IMR-90 (cell line): ENCODE data around the gene EPHB1. TPM values are rescaled to one million over a fixed set of nuclear protein-coding genes. Genes with fewer than 3 reads are reported as not detected.

ENCODE experiments used
- ATAC-seq: fragments of 200-7000 bp; cut with Tn5 transposase; 2 replicates; pipeline ENCODE4 v1.9.1; 2020; ENCODE audit warnings: low read depth, mild to moderate bottlenecking, moderate library complexity
- BruUV-seq: library from RNA; stranded (reverse); fragments of 400-500 nt; replicated peaks from 2 replicates; lab custom pipeline; 2021; lab: Mats Ljungman, UMichigan
- CTCF ChIA-PET: fragments of 300-600 bp; formaldehyde crosslinking; extraction: SDS; loops from one replicate; lab custom pipeline; 2021; ENCODE audit warnings: antibody characterized with exemption; lab: Yijun Ruan, JAX
- POLR2A ChIA-PET: fragments of 300-600 bp; sonication (Branson Sonifier 250); formaldehyde crosslinking; loops from one replicate; lab custom pipeline; 2022; ENCODE audit warnings: antibody characterized with exemption; ENCODE audit not compliant: unreplicated experiment; lab: Charles Lee
- DNase-seq: peaks from one replicate; pipeline ENCODE4 v3.0.0; 2013
- H2AFZ ChIP-seq: replicated peaks from 2 replicates; pipeline ENCODE3; 2013; ENCODE audit warnings: low read length, mild to moderate bottlenecking; ENCODE audit not compliant: poor library complexity
- H2AK5ac ChIP-seq: 2 replicates; pipeline ENCODE4 v1.6.1; 2013; ENCODE audit warnings: low read depth, low read length, inconsistent platforms
- H2AK9ac ChIP-seq: replicated peaks from 2 replicates; pipeline ENCODE3; 2013; ENCODE audit warnings: mild to moderate bottlenecking, low read depth, low read length, moderate library complexity; ENCODE audit not compliant: poor library complexity
- H2BK120ac ChIP-seq: 2 replicates; pipeline ENCODE4 v1.6.1; 2013; ENCODE audit warnings: low read depth, low read length, inconsistent platforms
- H2BK15ac ChIP-seq: 3 replicates; pipeline ENCODE4 v1.6.1; 2013; ENCODE audit warnings: low read depth, low read length, inconsistent platforms
- H2BK20ac ChIP-seq: 2 replicates; pipeline ENCODE4 v1.6.1; 2013; ENCODE audit warnings: low read depth, mild to moderate bottlenecking, inconsistent platforms, low read length, moderate library complexity
- H2BK5ac ChIP-seq: 2 replicates; pipeline ENCODE4 v1.6.1; 2013; ENCODE audit warnings: mild to moderate bottlenecking, low read depth, low read length, inconsistent platforms; ENCODE audit not compliant: poor library complexity, severe bottlenecking
- H3K14ac ChIP-seq: replicated peaks from 2 replicates; pipeline ENCODE4 v1.6.1; 2013; ENCODE audit warnings: low read depth, low read length, inconsistent platforms
- H3K18ac ChIP-seq: 2 replicates; pipeline ENCODE4 v1.6.1; 2013; ENCODE audit warnings: low read depth, low read length, control low read depth
- H3K23ac ChIP-seq: 2 replicates; pipeline ENCODE4 v1.6.1; 2013; ENCODE audit warnings: low read depth, low read length, inconsistent platforms
- H3K27ac ChIP-seq: 2 replicates; pipeline ENCODE4 v1.5.1; 2013; ENCODE audit warnings: mild to moderate bottlenecking, control low read depth, low read length; ENCODE audit not compliant: insufficient read depth
- H3K27me3 ChIP-seq: 2 replicates; pipeline ENCODE4 v1.6.1; 2013; ENCODE audit warnings: low read length; ENCODE audit not compliant: control insufficient read depth, insufficient read depth
- H3K36me3 ChIP-seq: 2 replicates; pipeline ENCODE4 v1.6.1; 2013; ENCODE audit warnings: low read length, mixed read lengths; ENCODE audit not compliant: control insufficient read depth, insufficient read depth
- H3K4ac ChIP-seq: 2 replicates; pipeline ENCODE4 v1.6.1; 2013; ENCODE audit warnings: low read depth, low read length, inconsistent platforms
- H3K4me1 ChIP-seq: 2 replicates; pipeline ENCODE4 v1.6.1; 2013; ENCODE audit warnings: low read length, mixed read lengths; ENCODE audit not compliant: control insufficient read depth, insufficient read depth
- H3K4me2 ChIP-seq: 2 replicates; pipeline ENCODE4 v1.6.1; 2013; ENCODE audit warnings: low read depth, mild to moderate bottlenecking, control low read depth, low read length, moderate library complexity
- H3K4me3 ChIP-seq: 2 replicates; pipeline ENCODE4 v1.5.1; 2013; ENCODE audit warnings: low read depth, mild to moderate bottlenecking, control low read depth, low read length, moderate library complexity; ENCODE audit not compliant: insufficient read depth
- H3K56ac ChIP-seq: 2 replicates; pipeline ENCODE4 v1.6.1; 2013; ENCODE audit warnings: low read length, inconsistent platforms; ENCODE audit not compliant: insufficient read depth; ENCODE audit errors: extremely low read depth
- H3K79me1 ChIP-seq, 2 experiments: 2 replicates each; pipeline ENCODE4 v1.6.1; 2013; ENCODE audit warnings: low read length in 2 of 2, inconsistent platforms in 1 of 2, low read depth in 1 of 2
- H3K9ac ChIP-seq: 2 replicates; pipeline ENCODE4 v1.6.1; 2013; ENCODE audit warnings: low read depth, low read length, control low read depth
- H3K9me1 ChIP-seq: 2 replicates; pipeline ENCODE4 v1.6.1; 2013; ENCODE audit warnings: low read length, inconsistent platforms; ENCODE audit not compliant: insufficient read depth
- H3K9me3 ChIP-seq: 2 replicates; pipeline ENCODE4 v1.6.1; 2013; ENCODE audit warnings: low read length; ENCODE audit not compliant: control insufficient read depth, insufficient read depth
- H4K20me1 ChIP-seq: 2 replicates; pipeline ENCODE4 v1.6.1; 2013; ENCODE audit warnings: low read length, inconsistent platforms; ENCODE audit not compliant: insufficient read depth
- H4K5ac ChIP-seq: 2 replicates; pipeline ENCODE4 v1.6.1; 2013; ENCODE audit warnings: mild to moderate bottlenecking, low read depth, low read length, control low read depth
- H4K8ac ChIP-seq, 2 experiments: 2 replicates each; pipeline ENCODE4 v1.6.1; 2013; ENCODE audit warnings: low read depth in 2 of 2, low read length in 2 of 2, control low read depth in 1 of 2, inconsistent platforms in 1 of 2
- H4K91ac ChIP-seq: 2 replicates; pipeline ENCODE4 v1.6.1; 2013; ENCODE audit warnings: low read depth, low read length, inconsistent platforms; ENCODE audit not compliant: insufficient read depth
- BHLHE40 ChIP-seq: fragments of 150-350 bp; IDR thresholded peaks from 2 replicates; pipeline ENCODE4 v1.6.1; 2016; ENCODE audit warnings: mild to moderate bottlenecking, low read depth, low read length
- CHD1 ChIP-seq: IDR thresholded peaks from 2 replicates; pipeline ENCODE4 v1.6.1; 2012; ENCODE audit warnings: low read depth, low read length, improper control_type of control experiment
- CTCF ChIP-seq: conservative IDR thresholded peaks from 2 replicates; pipeline ENCODE4 v1.5.1; 2012; ENCODE audit warnings: mild to moderate bottlenecking, low read depth, low read length, improper control_type of control experiment
- ELK1 ChIP-seq: fragments of 150-350 bp; IDR thresholded peaks from 2 replicates; pipeline ENCODE4 v1.6.1; 2016; ENCODE audit warnings: low read depth, mild to moderate bottlenecking, low read length, moderate library complexity, borderline replicate concordance
- FOS ChIP-seq: fragments of 150-350 bp; IDR thresholded peaks from 2 replicates; pipeline ENCODE4 v1.6.1; 2016; ENCODE audit warnings: low read depth, low read length
- WGBS, 2 experiments: methylation state at CpG; one replicate each; pipeline versions ENCODE4 v1.1.5 to v1.1.7; 2013; ENCODE audit warnings: missing lambda C conversion rate in 2 of 2; ENCODE audit not compliant: insufficient read length in 1 of 2; ENCODE audit errors: extremely low coverage in 2 of 2; 5-methylcytosine and 5-hydroxymethylcytosine counted together
- dilution Hi-C: fragments of 300-500 bp; cut with HindIII; formaldehyde crosslinking; loops from one replicate; pipeline ENCODE4 v1.14.3; 2018; ENCODE audit warnings: low sequenced_read_pairs; ENCODE audit not compliant: unreplicated experiment
- in situ Hi-C: fragments of 300-500 bp; cut with MboI; formaldehyde crosslinking; loops from 3 replicates; pipeline ENCODE4 v1.14.3; 2019; ENCODE audit warnings: low sequenced_read_pairs, inconsistent platforms, mixed read lengths
- intact Hi-C: fragments of 100-400 bp; cut with micrococcal nuclease; formaldehyde crosslinking; loops from 2 replicates; pipeline ENCODE4 v1.10.0; 2022
- polyA plus RNA-seq, 3 experiments: library from polyadenylated mRNA; depleted of rRNA; stranded (reverse); fragments of >200 nt; gene quantifications; 2 replicates each; pipeline ENCODE4 v1.2.3, GENCODE V29; 2012; ENCODE audit warnings: low replicate concordance in 1 of 3
- total RNA-seq: library from RNA; depleted of rRNA; stranded (reverse); fragments of >200 nt; gene quantifications from 2 replicates; pipeline ENCODE4 v1.2.3, GENCODE V29; 2012
- TF ChIP-seq, protein P1 (sequence below): fragments of 150-350 bp; IDR thresholded peaks from 2 replicates; pipeline ENCODE4 v1.6.1; 2017; ENCODE audit warnings: mild to moderate bottlenecking, antibody characterized with exemption, low read length, low read depth

EPHB1 gene
- total and polyA plus RNA-seq, 2 of the 4 experiments (the other 2 are of a cell fraction) = 0.17 to 0.36 TPM

- ATAC-seq = no peak
- no peak overlapping the region for H3K4me3 ChIP-seq
- no peak overlapping the region for H3K27ac ChIP-seq
- no peak overlapping the region for H3K4ac ChIP-seq
- no peak overlapping the region for H2BK5ac ChIP-seq
- no peak overlapping the region for H3K4me2 ChIP-seq
- no peak overlapping the region for H2BK15ac ChIP-seq
- H2AK5ac ChIP-seq = no peak overlapping the region
- H3K56ac ChIP-seq = no peak overlapping the region
- H3K36me3 ChIP-seq = no peaks in the 10 kb centered on the region
- H4K91ac ChIP-seq = no peak overlapping the region
- H2BK20ac ChIP-seq = no peak overlapping the region
- POLR2A ChIA-PET = no interaction called here
- TF ChIP-seq BHLHE40 (no peak), CTCF (no peak), ELK1 (no peak), CHD1 (no peak), FOS (no peak)
- TF ChIP-seq, protein P1, sequence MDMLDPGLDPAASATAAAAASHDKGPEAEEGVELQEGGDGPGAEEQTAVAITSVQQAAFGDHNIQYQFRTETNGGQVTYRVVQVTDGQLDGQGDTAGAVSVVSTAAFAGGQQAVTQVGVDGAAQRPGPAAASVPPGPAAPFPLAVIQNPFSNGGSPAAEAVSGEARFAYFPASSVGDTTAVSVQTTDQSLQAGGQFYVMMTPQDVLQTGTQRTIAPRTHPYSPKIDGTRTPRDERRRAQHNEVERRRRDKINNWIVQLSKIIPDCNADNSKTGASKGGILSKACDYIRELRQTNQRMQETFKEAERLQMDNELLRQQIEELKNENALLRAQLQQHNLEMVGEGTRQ = no peak
- no peak for DNase-seq
- dilution Hi-C loops = no loop called here
- WGBS, 2 experiments = no CpG with 5 or more reads among the region's 2 CpGs
- no peaks in the 10 kb centered on the region for H3K79me1 ChIP-seq
- H4K5ac ChIP-seq = no peak overlapping the region
- no peaks in the 10 kb centered on the region for H3K9me3 ChIP-seq
- no peak overlapping the region for H3K14ac ChIP-seq
- H3K23ac ChIP-seq = no peak overlapping the region
- H2BK120ac ChIP-seq = no peak overlapping the region
- no peaks in the 10 kb centered on the region for H3K27me3 ChIP-seq
- no peak overlapping the region for H3K9ac ChIP-seq
- no peaks in the 10 kb centered on the region for H3K9me1 ChIP-seq
- H4K20me1 ChIP-seq = no peaks in the 10 kb centered on the region
- H2AFZ ChIP-seq = no peak overlapping the region
- H3K18ac ChIP-seq = no peak overlapping the region
- H4K8ac ChIP-seq = no peak overlapping the region
- H3K4me1 ChIP-seq = no peaks in the 10 kb centered on the region
- BruUV-seq = no TSS peak
- in situ Hi-C loops = no loop called here
- CTCF ChIA-PET = no interaction called here
- no peak overlapping the region for H2AK9ac ChIP-seq
- intact Hi-C loops = no loop called here
Observed at GRCh38 chr3:134939978-134940377, 144.9 kb downstream of the EPHB1 start.
